BLaER1 treated with 17β-estradiol and CSF1 and Interleukin-3, amounts not matched to agents 10 nM and 100 nM (cell line): ENCODE results near the gene ABI3BP.

Experiments
- H3K27ac ChIP-seq, 11 experiments: shearing (Covaris generic); formaldehyde crosslinking; 2 replicates each; pipeline ENCODE4 v1.8.1; 2022
- H3K27me3 ChIP-seq, 11 experiments: shearing (Covaris generic); formaldehyde crosslinking; 2 replicates each; pipeline ENCODE4 v1.8.1; 2022
- H3K36me3 ChIP-seq, 11 experiments: shearing (Covaris generic); formaldehyde crosslinking; 2 replicates each; pipeline ENCODE4 v1.8.1; 2022
- H3K4me1 ChIP-seq, 10 experiments: shearing (Covaris generic); formaldehyde crosslinking; 2 replicates each; pipeline ENCODE4 v1.8.1; 2022
- H3K4me2 ChIP-seq, 11 experiments: shearing (Covaris generic); formaldehyde crosslinking; 2 replicates each; pipeline ENCODE4 v1.8.1; 2022
- H3K4me3 ChIP-seq, 10 experiments: shearing (Covaris generic); formaldehyde crosslinking; 2 replicates each; pipeline ENCODE4 v1.8.1; 2022
- H3K9ac ChIP-seq, 11 experiments: shearing (Covaris generic); formaldehyde crosslinking; 2 replicates each; pipeline ENCODE4 v1.8.1; 2022
- H3K9me3 ChIP-seq, 11 experiments: shearing (Covaris generic); formaldehyde crosslinking; replicated peaks in 1 of 11; 2 replicates each; pipeline ENCODE4 v1.8.1; 2022
- H4K20me1 ChIP-seq, 11 experiments: shearing (Covaris generic); formaldehyde crosslinking; 2 replicates each; pipeline ENCODE4 v1.8.1; 2022
- Cebpa-rat ChIP-seq, 11 experiments: shearing (Covaris generic); IDR thresholded peaks; 2 replicates each; pipeline ENCODE4 v1.8.1; 2022

ABI3BP gene

DNA sequence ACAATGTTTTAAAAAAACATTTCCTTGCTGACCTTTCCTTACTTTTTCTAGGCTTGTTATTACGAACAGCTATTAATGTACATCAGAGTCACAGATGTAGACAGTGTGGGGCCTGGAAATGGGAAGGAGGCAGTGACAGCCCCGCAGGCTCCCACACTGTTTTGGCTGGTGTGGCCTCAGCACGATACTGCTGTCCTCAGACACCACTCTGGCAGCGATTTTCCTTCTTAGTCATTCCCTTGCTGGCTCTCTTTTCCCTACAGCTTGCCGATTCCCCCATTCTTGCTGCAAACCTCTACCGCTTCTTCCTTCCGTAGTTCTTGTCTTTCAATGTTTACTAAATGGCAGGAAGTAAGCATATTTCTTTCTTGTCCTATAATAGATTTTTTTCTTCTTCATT, 113.1 kb downstream of the ABI3BP start:
- Histone ChIP-seq H3K4me3 (no peak overlapping the region), H3K9ac (no peak overlapping the region), H4K20me1 (no peaks in the 10 kb centered on the region), H3K36me3 (no peaks in the 10 kb centered on the region), H3K4me2 (no peak overlapping the region), H3K27ac (no peak overlapping the region), H3K9me3 (no peaks in the 10 kb centered on the region), H3K27me3 (no peaks in the 10 kb centered on the region), H3K4me1 (no peaks in the 10 kb centered on the region)
- no peak for TF ChIP-seq Cebpa-rat (IDR thresholded peaks at IDR 0.05)

DNA sequence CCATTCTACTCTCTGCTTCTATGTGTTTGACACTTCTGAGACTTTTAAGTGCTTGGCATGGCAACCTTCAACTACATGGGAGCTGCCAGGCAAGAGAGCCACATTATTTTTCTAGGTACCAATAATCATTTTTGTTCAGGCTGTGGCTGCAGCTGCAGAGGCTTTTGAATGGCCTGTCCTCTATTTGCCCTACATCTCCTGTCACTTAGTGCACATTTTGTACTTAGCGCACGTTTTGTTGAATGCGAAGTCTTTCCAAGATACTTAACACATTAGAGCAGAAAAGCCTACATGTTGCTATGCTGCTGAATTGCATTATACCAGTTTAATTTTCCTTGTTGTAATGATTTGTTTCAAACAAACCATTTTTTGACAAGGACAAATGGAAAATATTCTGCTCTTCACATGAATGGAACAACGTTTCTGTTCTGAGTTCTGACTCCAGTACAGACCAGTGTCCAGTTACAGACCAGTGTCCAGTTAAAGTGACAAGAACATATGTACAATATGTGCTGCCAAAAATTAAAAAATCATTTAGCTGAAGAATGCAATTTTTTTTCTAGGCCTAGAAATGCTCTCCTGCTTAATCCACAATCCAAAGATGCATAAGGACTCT, 113.9 kb downstream of the ABI3BP start:
- Histone ChIP-seq H3K9me3 (no peaks in the 10 kb centered on the region), H3K36me3 (no peaks in the 10 kb centered on the region), H3K4me1 (no peaks in the 10 kb centered on the region), H3K27ac (no peak overlapping the region), H4K20me1 (no peaks in the 10 kb centered on the region), H3K9ac (no peak overlapping the region), H3K27me3 (no peaks in the 10 kb centered on the region), H3K4me3 (no peak overlapping the region), H3K4me2 (no peak overlapping the region)
- TF ChIP-seq Cebpa-rat (IDR thresholded peaks at IDR 0.05): no peak

DNA sequence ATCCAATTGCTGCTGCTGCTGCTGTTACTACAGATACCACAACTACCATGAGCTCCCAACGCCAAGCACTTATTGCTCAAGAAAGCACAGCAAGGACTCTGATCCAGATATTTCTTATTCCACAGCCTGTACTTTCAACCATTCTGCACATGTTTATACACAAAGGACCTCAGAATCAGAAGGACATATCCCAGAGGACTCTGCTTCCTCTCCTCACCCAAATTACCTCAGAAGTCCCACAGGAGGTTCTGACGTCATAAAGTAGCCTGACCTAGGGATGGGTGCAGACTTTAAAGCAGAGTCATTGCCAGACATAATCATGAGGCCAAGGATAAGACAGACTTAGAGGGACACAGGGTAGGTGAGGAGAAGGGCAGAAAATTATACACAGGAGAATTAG, 115.9 kb downstream of the ABI3BP start:
- Histone ChIP-seq H4K20me1 (no peaks in the 10 kb centered on the region), H3K36me3 (no peaks in the 10 kb centered on the region), H3K9me3 (no peaks in the 10 kb centered on the region), H3K4me3 (no peak overlapping the region), H3K4me1 (no peaks in the 10 kb centered on the region), H3K27ac (no peak overlapping the region), H3K4me2 (no peak overlapping the region), H3K27me3 (no peaks in the 10 kb centered on the region), H3K9ac (no peak overlapping the region)
- no peak for TF ChIP-seq Cebpa-rat (IDR thresholded peaks at IDR 0.05)

DNA sequence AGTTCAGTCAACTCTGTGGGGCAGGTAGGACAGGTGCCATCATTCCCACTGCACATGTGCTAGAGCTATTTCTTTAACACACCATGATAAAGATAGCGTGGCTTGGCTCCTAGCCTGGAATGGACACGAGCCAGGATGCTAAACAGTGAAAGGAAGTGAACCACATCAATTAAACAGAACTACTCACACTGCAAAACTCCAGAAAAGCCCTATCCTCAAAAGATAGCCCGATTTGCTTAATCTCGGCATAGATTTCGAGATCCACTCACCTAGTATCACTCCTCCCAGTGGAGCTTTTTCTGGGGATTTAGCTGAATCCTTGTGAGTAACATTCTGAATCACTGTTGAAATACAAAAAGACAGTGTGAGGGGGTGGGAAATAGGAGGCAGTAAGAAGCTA, 118.0 kb downstream of the ABI3BP start:
- Histone ChIP-seq H3K27ac (no peak overlapping the region), H3K4me2 (no peak overlapping the region), H3K36me3 (no peaks in the 10 kb centered on the region)

DNA sequence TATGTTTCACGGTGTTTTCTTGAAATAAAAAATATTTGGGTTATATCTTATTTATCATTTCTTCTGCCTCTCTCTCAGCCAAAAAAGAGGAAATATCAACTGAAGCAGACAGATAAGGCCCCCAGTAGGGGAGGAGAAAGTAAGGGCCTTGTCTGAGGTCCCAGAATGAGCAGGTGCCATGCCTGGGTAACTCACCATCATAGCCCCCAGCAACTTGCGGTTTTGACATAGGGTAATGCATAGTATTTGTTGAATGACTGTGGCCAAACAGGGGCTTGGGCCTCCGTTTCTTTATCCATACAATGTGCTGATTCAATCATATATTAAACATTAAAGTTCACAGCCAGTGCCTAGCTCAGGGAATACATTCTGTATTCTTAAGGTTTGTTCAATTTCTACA, 119.6 kb downstream of the ABI3BP start:
- Histone ChIP-seq H3K4me2 (no peak overlapping the region), H3K27me3 (no peaks in the 10 kb centered on the region), H3K4me3 (no peak overlapping the region), H3K27ac (no peak overlapping the region), H3K4me1 (no peaks in the 10 kb centered on the region), H3K9ac (no peak overlapping the region), H4K20me1 (no peaks in the 10 kb centered on the region), H3K36me3 (no peaks in the 10 kb centered on the region), H3K9me3 (no peaks in the 10 kb centered on the region)
- no peak for TF ChIP-seq Cebpa-rat (IDR thresholded peaks at IDR 0.05)

More for the DNA sequence above, 118.0 kb downstream of the ABI3BP start:
- no peaks in the 10 kb centered on the region for H3K4me1 ChIP-seq
- H3K9me3 ChIP-seq: no peaks in the 10 kb centered on the region
- no peaks in the 10 kb centered on the region for H3K27me3 ChIP-seq
- no peak overlapping the region for H3K4me3 ChIP-seq
- no peak for TF ChIP-seq Cebpa-rat (IDR thresholded peaks at IDR 0.05)
- H4K20me1 ChIP-seq: no peaks in the 10 kb centered on the region
- H3K9ac ChIP-seq: no peak overlapping the region

DNA sequence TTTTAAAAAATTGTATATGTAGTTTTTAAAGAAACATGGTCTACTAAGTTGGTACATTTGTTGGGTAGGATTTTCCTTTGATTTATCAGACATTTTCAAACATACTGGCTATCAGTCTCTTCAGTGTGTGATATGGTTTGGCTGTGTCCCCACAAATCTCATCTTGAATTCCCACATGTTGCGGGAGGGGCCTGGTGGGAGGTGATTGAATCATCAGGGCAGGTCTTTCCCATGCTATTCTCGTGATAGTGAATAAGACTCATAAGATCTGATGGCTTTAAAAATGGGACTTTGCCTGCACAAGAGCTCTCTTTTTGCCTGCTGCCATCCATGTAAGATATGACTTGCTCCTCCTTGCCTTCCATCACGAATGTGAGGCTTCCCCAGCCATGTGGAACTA, 121.9 kb downstream of the ABI3BP start:
- H3K4me3 ChIP-seq: no peak overlapping the region
- TF ChIP-seq Cebpa-rat (IDR thresholded peaks at IDR 0.05): no peak
- H3K36me3 ChIP-seq: no peaks in the 10 kb centered on the region
- no peak overlapping the region for H3K27ac ChIP-seq
- H3K27me3 ChIP-seq: no peaks in the 10 kb centered on the region
- H3K4me1 ChIP-seq: no peaks in the 10 kb centered on the region
- no peak overlapping the region for H3K9ac ChIP-seq
- no peaks in the 10 kb centered on the region for H3K9me3 ChIP-seq
- H3K4me2 ChIP-seq: no peak overlapping the region
- no peaks in the 10 kb centered on the region for H4K20me1 ChIP-seq

DNA sequence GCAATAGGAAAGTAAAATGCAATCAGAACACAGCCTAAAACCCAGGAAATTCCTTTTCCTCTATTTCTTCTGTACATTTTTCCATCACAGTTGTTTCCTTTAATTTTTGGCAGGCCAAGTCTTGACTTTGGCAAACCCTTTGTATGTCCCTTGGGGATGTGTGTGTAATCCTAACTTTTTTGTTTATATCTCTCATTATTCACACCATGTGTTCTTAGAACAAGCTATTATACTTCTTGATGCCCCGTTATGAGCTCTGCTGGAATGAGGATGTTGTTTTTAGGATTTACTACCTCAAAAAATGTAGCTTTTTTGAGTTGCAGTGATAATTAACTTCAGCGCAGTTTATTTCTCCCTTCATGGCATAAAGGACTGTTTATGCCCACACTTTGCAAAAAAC, 123.4 kb downstream of the ABI3BP start:
- Histone ChIP-seq H3K36me3 (no peaks in the 10 kb centered on the region), H3K4me3 (no peak overlapping the region)
- no peak for TF ChIP-seq Cebpa-rat (IDR thresholded peaks at IDR 0.05)

DNA sequence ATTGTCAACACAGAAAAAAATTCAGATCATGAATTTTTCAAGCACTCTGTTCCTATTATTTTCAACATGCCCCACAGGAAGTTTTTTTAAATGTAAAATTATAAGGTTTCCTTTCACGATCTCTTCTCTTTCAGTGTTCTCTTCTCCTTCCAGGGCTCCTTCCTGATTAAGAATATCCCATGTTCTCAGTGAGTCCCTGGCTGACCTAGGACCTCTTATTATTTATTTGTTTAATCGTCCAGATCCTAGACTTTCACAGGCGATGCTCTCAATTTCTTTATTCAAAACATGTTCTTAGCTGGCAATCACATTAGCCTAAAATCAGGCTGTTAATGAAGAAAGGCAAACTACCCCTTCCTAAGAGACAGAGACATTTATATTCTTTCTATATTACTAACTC, 124.3 kb downstream of the ABI3BP start:
- Histone ChIP-seq H3K4me2 (no peak overlapping the region), H3K4me3 (no peak overlapping the region), H4K20me1 (no peaks in the 10 kb centered on the region), H3K27ac (no peak overlapping the region), H3K9ac (no peak overlapping the region), H3K4me1 (peaks cover 0 to 7% (median 5%) of the 10 kb centered on the region in 10 experiments; a peak in 9 of 20 replicates), H3K9me3 (no peaks in the 10 kb centered on the region), H3K27me3 (no peaks in the 10 kb centered on the region), H3K36me3 (no peaks in the 10 kb centered on the region)
- no peak for TF ChIP-seq Cebpa-rat (IDR thresholded peaks at IDR 0.05)

More for the DNA sequence above, 123.4 kb downstream of the ABI3BP start:
- no peak overlapping the region for H3K9ac ChIP-seq
- no peak overlapping the region for H3K27ac ChIP-seq
- H3K4me2 ChIP-seq: no peak overlapping the region
- H3K9me3 ChIP-seq: no peaks in the 10 kb centered on the region
- no peaks in the 10 kb centered on the region for H4K20me1 ChIP-seq
- H3K27me3 ChIP-seq: no peaks in the 10 kb centered on the region
- peaks cover 0 to 1% (median 0%) of the 10 kb centered on the region in 10 experiments; a peak in 1 of 20 replicates for H3K4me1 ChIP-seq

DNA sequence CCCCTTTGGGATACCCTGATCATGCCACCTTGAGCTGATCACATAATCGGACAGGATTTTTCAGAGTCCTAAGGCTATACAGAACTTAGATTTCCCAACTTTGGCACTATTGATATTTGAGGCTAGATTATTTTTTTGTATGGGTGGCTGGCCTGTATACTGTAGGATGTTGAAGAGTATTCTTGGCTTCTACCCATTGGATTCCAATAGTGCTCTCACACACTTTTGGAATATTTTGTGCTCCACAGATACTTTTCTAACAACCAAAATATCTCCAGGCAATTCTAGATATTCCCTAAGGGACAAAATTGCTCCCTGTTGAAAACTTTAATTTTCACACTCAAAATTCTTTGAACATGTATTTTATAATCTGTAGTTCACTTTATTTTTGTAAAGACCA, 125.1 kb downstream of the ABI3BP start:
- no peaks in the 10 kb centered on the region for H4K20me1 ChIP-seq
- no peak for TF ChIP-seq Cebpa-rat (IDR thresholded peaks at IDR 0.05)
- no peak overlapping the region for H3K4me3 ChIP-seq
- peaks cover 0 to 7% (median 5%) of the 10 kb centered on the region in 10 experiments; a peak in 9 of 20 replicates for H3K4me1 ChIP-seq
- no peak overlapping the region for H3K9ac ChIP-seq
- no peak overlapping the region for H3K4me2 ChIP-seq
- H3K9me3 ChIP-seq: no peaks in the 10 kb centered on the region
- no peak overlapping the region for H3K27ac ChIP-seq
- no peaks in the 10 kb centered on the region for H3K36me3 ChIP-seq
- H3K27me3 ChIP-seq: no peaks in the 10 kb centered on the region

DNA sequence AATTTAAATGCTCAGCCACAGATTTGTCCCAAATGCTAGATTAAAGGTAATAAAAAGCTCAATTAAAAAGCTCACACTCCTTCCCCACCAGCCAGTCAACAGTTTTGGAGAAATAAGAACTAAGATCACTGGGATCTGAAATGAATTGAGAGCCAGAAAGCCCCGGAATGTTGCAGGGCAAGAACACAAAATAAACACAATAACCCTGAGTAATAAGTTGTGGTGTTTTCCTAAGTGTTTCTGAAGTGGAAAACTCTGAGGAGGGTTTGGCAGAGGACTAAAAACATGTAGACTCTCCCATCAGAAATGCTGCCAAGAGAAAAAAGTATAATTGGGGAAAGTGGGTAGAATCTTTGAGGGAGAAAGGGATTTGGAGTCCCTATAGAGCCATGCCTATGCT, 127.8 kb downstream of the ABI3BP start:
- TF ChIP-seq Cebpa-rat (IDR thresholded peaks at IDR 0.05): no peak
- Histone ChIP-seq H4K20me1 (no peaks in the 10 kb centered on the region), H3K4me3 (no peak overlapping the region), H3K27me3 (no peaks in the 10 kb centered on the region), H3K27ac (no peak overlapping the region), H3K9me3 (no peaks in the 10 kb centered on the region), H3K4me2 (no peak overlapping the region), H3K9ac (no peak overlapping the region), H3K36me3 (no peaks in the 10 kb centered on the region), H3K4me1 (peaks cover 0 to 7% (median 5%) of the 10 kb centered on the region in 10 experiments; a peak in 9 of 20 replicates)
